ENCODE results near the gene GRIA4. TPM values are rescaled to one million over a fixed set of nuclear protein-coding genes. Genes with fewer than 3 reads are reported as not detected.

GRIA4 gene
- total RNA-seq, 1 donor from 2014 or later: 13.6 TPM

GRCh38 chr11:106014620-106015019 lies 404.7 kb downstream of the GRIA4 start:
- Mint-ChIP-seq H3K4me1 (ENCODE audit: low read depth, unreplicated experiment) (peaks cover 66% of the 10 kb centered on the region), H3K9me3 (ENCODE audit: unreplicated experiment) (peaks cover 5% of the 10 kb centered on the region), H3K4me3 (ENCODE audit: unreplicated experiment) (peak overlapping the region; percentile 39), H3K27me3 (ENCODE audit: unreplicated experiment) (peaks cover 7% of the 10 kb centered on the region), H3K36me3 (ENCODE audit: unreplicated experiment) (peaks cover 8% of the 10 kb centered on the region), H3K27ac (ENCODE audit: unreplicated experiment) (peak overlapping the region; percentile 76)
- no peak for DNase-seq
- no peak for TF ChIP-seq CTCF (IDR thresholded peaks at IDR 0.05; ENCODE audit: partially characterized antibody, unreplicated experiment)

- DNase-seq: no peak
- H3K36me3 Mint-ChIP-seq (ENCODE audit: unreplicated experiment): peaks cover 5% of the 10 kb centered on the region
- peaks cover 71% of the 10 kb centered on the region for H3K4me1 Mint-ChIP-seq (ENCODE audit: low read depth, unreplicated experiment)
- no peak overlapping the region for H3K27ac Mint-ChIP-seq (ENCODE audit: unreplicated experiment)
- peak overlapping the region; percentile 14 for H3K4me3 Mint-ChIP-seq (ENCODE audit: unreplicated experiment)
- peaks cover 7% of the 10 kb centered on the region for H3K27me3 Mint-ChIP-seq (ENCODE audit: unreplicated experiment)
- peaks cover 6% of the 10 kb centered on the region for H3K9me3 Mint-ChIP-seq (ENCODE audit: unreplicated experiment)
- no peak for TF ChIP-seq CTCF (IDR thresholded peaks at IDR 0.05; ENCODE audit: partially characterized antibody, unreplicated experiment)
Observed at GRCh38 chr11:106015066-106015465, 405.2 kb downstream of the GRIA4 start.

- DNase-seq: no peak
- Mint-ChIP-seq H3K9me3 (ENCODE audit: unreplicated experiment) (peaks cover 7% of the 10 kb centered on the region), H3K36me3 (ENCODE audit: unreplicated experiment) (no peaks in the 10 kb centered on the region), H3K27ac (ENCODE audit: unreplicated experiment) (peak overlapping the region; percentile 95), H3K4me1 (ENCODE audit: low read depth, unreplicated experiment) (peaks cover 60% of the 10 kb centered on the region), H3K4me3 (ENCODE audit: unreplicated experiment) (peak overlapping the region; percentile 73), H3K27me3 (ENCODE audit: unreplicated experiment) (peaks cover 8% of the 10 kb centered on the region)
- TF ChIP-seq CTCF (IDR thresholded peaks at IDR 0.05; ENCODE audit: partially characterized antibody, unreplicated experiment): no peak
Observed at GRCh38 chr11:106017093-106017492, 407.2 kb downstream of the GRIA4 start.

GRCh38 chr11:106021181-106021966 lies 411.5 kb downstream of the GRIA4 start:
- Mint-ChIP-seq H3K9me3 (ENCODE audit: unreplicated experiment) (peaks cover 9% of the 10 kb centered on the region), H3K27ac (ENCODE audit: unreplicated experiment) (peak overlapping the region; percentile 83), H3K36me3 (ENCODE audit: unreplicated experiment) (no peaks in the 10 kb centered on the region), H3K4me1 (ENCODE audit: low read depth, unreplicated experiment) (peaks cover 31% of the 10 kb centered on the region), H3K27me3 (ENCODE audit: unreplicated experiment) (peaks cover 4% of the 10 kb centered on the region), H3K4me3 (ENCODE audit: unreplicated experiment) (peak overlapping the region; percentile 96)
- no peak for DNase-seq
- TF ChIP-seq CTCF (IDR thresholded peaks at IDR 0.05; ENCODE audit: partially characterized antibody, unreplicated experiment): no peak
